Upper lobe of left lung (tissue), 6 donors: Measurements from ENCODE around the gene PRC1. TPM values are rescaled to one million over a fixed set of nuclear protein-coding genes. Genes with fewer than 3 reads are reported as not detected.
A peak's percentile ranks its signal among the peaks of the same experiment; 100 is the strongest.

ENCODE experiments used
- ATAC-seq, 2 donors: fragments of 200-7000 bp; cut with Tn5 transposase; one replicate each; pipeline ENCODE4 v1.9.1; 2022; ENCODE audit warnings: mild to moderate bottlenecking in 2 of 2, moderate library complexity in 2 of 2; ENCODE audit not compliant: low FRiP score in 2 of 2
- DNase-seq, 2 donors: peaks; one replicate each; pipeline ENCODE4 v3.0.0-alpha.2; 2019 to 2020
- H3K27ac ChIP-seq, 4 donors: fragments of 200-600 bp; sonication (generic); one replicate each; pipeline ENCODE4 v1.5.1; 2016 to 2019
- H3K27me3 ChIP-seq, 4 donors: fragments of 200-600 bp; sonication (generic); one replicate each; pipeline ENCODE4 v1.5.1; 2017 to 2019
- H3K36me3 ChIP-seq, 4 donors: fragments of 200-600 bp; sonication (generic); one replicate each; pipeline ENCODE4 v1.5.1; 2016 to 2019
- H3K4me1 ChIP-seq, 4 donors: fragments of 200-600 bp; sonication (generic); one replicate each; pipeline ENCODE4 v1.5.1; 2018 to 2019
- H3K4me3 ChIP-seq, 4 donors: fragments of 200-600 bp; sonication (generic); one replicate each; pipeline ENCODE4 v1.5.1; 2017 to 2019; ENCODE audit warnings: mild to moderate bottlenecking in 2 of 4, moderate library complexity in 1 of 4
- H3K9me3 ChIP-seq, 4 donors: fragments of 200-600 bp; sonication (generic); one replicate each; pipeline ENCODE4 v1.5.1; 2018 to 2019
- EP300 ChIP-seq, 4 donors: sonication (generic); formaldehyde crosslinking; IDR thresholded peaks; one replicate each; pipeline ENCODE4 v1.5.1; 2017; ENCODE audit warnings: antibody characterized with exemption in 4 of 4, control low read depth in 2 of 4
- POLR2A ChIP-seq, 4 donors: fragments of 450-650 bp; IDR thresholded peaks; one replicate each; pipeline ENCODE4 v1.5.1; 2016 to 2017; ENCODE audit warnings: antibody characterized with exemption in 4 of 4, mild to moderate bottlenecking in 2 of 4
- POLR2AphosphoS5 ChIP-seq, 2 donors: sonication (generic); formaldehyde crosslinking; IDR thresholded peaks; one replicate each; pipeline ENCODE4 v1.5.1; 2017; ENCODE audit warnings: antibody characterized with exemption in 2 of 2
- WGBS, 2 donors: methylation state at CpG; one replicate each; pipeline ENCODE4 v1.1.5; 2017 to 2018; 5-methylcytosine and 5-hydroxymethylcytosine counted together
- total RNA-seq, 6 donors: library from RNA; depleted of rRNA in 4 of 6; stranded (reverse); fragments of >200 nt in 4 of 6; gene quantifications; one replicate each; pipeline versions ENCODE4 v1.1.0 to v1.2.1, GENCODE V29; 2016 to 2021
- TF ChIP-seq, protein P1 (sequence below), 6 experiments: fragments of 450-650 bp in 4 of 6; fragments of 200-600 bp in 2 of 6; sonication (generic) in 2 of 6; IDR thresholded peaks; one replicate each; pipeline ENCODE4 v1.5.1; 2016 to 2019; ENCODE audit warnings: antibody characterized with exemption in 6 of 6
- donor health status: DM: no; HTN: no; CAD: no; lungs with moderate emphysema.
- donor health status: DM: no; HTN: yes; CAD: no; lungs with severe emphysema.

PRC1 gene
- total RNA-seq, 6 donors from 2014 or later, result 4.1 to 20.0 (median 10.7) TPM

DNA sequence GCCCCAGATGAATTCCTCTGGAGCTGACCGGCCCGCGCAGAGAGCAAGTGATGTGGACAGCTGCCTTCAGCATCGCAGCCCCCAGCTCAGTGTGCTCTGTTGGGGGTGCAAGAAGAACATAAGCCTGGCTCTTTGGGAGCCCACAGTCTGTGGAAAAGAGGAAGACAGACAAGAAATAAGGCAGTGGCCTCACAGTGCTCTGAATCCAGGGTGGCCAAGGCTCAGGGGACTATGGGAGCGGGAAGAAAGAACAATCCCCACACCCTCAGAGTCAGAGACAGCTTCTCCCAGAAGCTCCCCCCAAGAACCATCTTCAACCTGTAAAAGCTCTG, 61.7 kb downstream of the PRC1 start:
- Histone ChIP-seq H3K27ac (peak overlapping the region; percentile 88 to 97 (median 96)), H3K27me3 (no peaks in the 10 kb centered on the region), H3K4me3 (peak overlapping the region in 3 of 4 donors; percentile 68 to 87 (median 73)), H3K36me3 (peaks cover 0 to 3% (median under 1%) of the 10 kb centered on the region in 4 donors), H3K4me1 (peaks cover 50 to 72% (median 53%) of the 10 kb centered on the region in 4 donors), H3K9me3 (no peaks in the 10 kb centered on the region)
- TF ChIP-seq, protein P1, sequence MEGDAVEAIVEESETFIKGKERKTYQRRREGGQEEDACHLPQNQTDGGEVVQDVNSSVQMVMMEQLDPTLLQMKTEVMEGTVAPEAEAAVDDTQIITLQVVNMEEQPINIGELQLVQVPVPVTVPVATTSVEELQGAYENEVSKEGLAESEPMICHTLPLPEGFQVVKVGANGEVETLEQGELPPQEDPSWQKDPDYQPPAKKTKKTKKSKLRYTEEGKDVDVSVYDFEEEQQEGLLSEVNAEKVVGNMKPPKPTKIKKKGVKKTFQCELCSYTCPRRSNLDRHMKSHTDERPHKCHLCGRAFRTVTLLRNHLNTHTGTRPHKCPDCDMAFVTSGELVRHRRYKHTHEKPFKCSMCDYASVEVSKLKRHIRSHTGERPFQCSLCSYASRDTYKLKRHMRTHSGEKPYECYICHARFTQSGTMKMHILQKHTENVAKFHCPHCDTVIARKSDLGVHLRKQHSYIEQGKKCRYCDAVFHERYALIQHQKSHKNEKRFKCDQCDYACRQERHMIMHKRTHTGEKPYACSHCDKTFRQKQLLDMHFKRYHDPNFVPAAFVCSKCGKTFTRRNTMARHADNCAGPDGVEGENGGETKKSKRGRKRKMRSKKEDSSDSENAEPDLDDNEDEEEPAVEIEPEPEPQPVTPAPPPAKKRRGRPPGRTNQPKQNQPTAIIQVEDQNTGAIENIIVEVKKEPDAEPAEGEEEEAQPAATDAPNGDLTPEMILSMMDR (IDR thresholded peaks at IDR 0.05), result no peak
- TF ChIP-seq POLR2A (IDR thresholded peaks at IDR 0.05) (no peak), EP300 (IDR thresholded peaks at IDR 0.05) (no peak), POLR2AphosphoS5 (IDR thresholded peaks at IDR 0.05) (no peak)
- ATAC-seq (no peak), DNase-seq (no peak)
- WGBS, 2 donors, result 14 to 20% methylated on average over 5 of the region's 5 CpGs

DNA sequence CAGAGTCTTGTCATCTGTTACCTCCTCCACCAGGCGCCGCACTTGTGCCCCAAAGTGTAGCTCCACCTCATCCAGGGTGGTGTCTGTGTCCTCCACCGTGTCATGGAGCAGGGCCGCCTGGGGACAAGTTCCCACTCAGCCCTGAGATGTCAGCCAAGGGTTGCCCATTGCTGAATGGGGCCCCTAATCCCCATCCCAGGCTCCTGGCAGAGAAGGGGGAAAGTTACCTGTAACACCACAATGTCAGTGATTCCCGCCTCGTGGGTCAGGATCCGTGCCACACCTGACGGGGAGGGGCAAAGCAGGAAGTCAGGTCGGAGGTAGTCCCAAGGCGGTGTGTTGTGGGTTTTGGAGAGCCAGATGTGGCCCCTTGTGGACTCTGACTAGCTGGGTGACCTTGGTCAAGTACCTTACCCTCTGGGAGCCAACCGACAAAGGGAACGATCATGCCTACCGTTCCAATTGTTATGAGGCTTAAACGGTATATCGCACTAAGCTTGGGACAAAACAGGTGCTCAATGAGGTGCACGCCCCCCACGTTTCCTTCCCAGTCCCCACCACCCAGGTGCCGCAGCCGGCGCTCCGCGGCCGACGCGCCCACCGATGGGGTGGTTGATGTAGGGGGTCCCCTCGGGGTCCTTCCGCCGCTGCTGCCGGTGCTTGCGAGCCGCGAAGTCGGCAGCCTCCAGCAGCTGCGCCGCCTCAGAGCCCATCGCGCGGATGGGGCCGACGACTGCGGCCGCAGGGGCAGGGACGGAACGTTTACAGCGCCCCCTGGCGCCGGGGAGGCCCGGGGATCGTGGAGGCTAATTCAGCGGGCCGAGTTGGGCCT, 62.3 kb downstream of the PRC1 start, which contains the start of gene HDDC3:
Gene HDDC3, minus strand, starts transcription at position 722 of the 832 bp plus-strand sequence. Its CDS starts 9 bp downstream, at position 713.
- H3K27me3 ChIP-seq, result no peaks in the 10 kb centered on the region

DNA sequence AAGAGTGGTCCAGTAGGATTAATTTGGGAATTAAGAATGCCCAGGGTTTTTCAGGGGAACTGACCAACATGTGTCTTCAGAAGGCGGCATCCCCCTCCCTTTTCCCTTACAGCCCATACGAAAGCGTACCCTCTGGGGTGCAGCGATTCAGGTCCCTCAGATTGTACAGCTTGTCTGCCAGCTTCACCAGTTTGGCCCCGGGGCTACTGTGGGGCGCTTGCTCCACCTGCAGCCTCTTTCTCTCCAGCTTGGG, 62.8 kb downstream of the PRC1 start:
- DNase-seq, result no peak
- Histone ChIP-seq H3K36me3 (no peaks in the 10 kb centered on the region), H3K9me3 (no peaks in the 10 kb centered on the region), H3K4me3 (peak overlapping the region in 3 of 4 donors; percentile 68 to 87 (median 73)), H3K27ac (peak overlapping the region; percentile 88 to 97 (median 96)), H3K27me3 (no peaks in the 10 kb centered on the region), H3K4me1 (peaks cover 48 to 68% (median 51%) of the 10 kb centered on the region in 4 donors)
- TF ChIP-seq EP300 (IDR thresholded peaks at IDR 0.05), result no peak
- no peak for TF ChIP-seq POLR2A (IDR thresholded peaks at IDR 0.05)
- TF ChIP-seq, protein P1 (IDR thresholded peaks at IDR 0.05), result no peak
- no peak for TF ChIP-seq POLR2AphosphoS5 (IDR thresholded peaks at IDR 0.05)
- 12 to 13% methylated on average over 6 of the region's 6 CpGs for WGBS, 2 donors
- ATAC-seq, result no peak

More for the DNA sequence above, 62.3 kb downstream of the PRC1 start, which contains the start of gene HDDC3:
- Histone ChIP-seq H3K27ac (peak within 1 kb of the TSS; percentile 88 to 97 (median 96)), H3K36me3 (no peaks in the 10 kb centered on the region), H3K4me3 (peak within 1 kb of the TSS; percentile 68 to 97 (median 80)), H3K9me3 (no peaks in the 10 kb centered on the region), H3K4me1 (peaks cover 50 to 72% (median 53%) of the 10 kb centered on the region in 4 donors)
- TF ChIP-seq, protein P1 (IDR thresholded peaks at IDR 0.05), result peak; percentile 89 to 99 (median 96)
- TF ChIP-seq POLR2A (IDR thresholded peaks at IDR 0.05) (peak in 2 of 4 donors; percentile 47 to 82), POLR2AphosphoS5 (IDR thresholded peaks at IDR 0.05) (peak; percentile 71 to 84), EP300 (IDR thresholded peaks at IDR 0.05) (no peak)
- WGBS, 2 donors, result 1% methylated on average over 20 to 48 of the region's 52 CpGs
- DNase-seq, result peak; percentile 91 to 99
- peak; percentile 81 for ATAC-seq

DNA sequence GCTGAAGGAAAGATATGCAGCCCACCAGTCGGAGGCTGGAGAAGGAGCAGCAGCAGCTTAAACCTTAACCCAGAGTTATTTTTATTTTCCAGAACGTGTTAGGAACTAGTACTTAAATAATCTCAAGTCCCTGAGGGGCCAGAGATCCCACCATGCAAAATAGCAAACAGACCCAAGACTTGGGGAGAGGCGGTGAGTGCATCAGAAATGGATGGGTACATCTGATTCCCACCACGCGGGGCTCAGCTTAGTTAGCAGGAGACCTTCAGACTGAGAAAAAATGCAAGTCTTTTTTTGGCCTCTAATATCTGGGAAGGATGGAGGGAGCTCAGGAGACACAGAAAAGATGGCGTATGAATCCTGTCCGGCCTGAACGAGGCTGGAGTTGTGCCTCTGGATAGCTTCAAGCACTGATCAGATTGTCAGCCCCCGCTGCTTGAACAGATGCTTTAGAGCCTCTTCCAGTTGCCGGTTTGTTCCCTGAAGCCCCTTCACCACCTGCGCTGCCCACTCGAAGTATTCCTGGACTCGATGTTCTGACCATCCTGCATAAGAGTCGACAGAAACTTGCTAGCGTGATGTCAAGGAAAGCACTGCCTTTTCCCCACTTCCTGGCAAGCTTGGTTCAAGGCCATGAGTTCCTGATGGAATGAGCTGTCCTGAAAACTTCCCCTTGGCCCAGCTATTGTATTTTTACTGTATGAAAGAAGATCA, 63.3 kb downstream of the PRC1 start:
- no peak for TF ChIP-seq EP300 (IDR thresholded peaks at IDR 0.05)
- peak in 1 of 2 donors; percentile 63 for TF ChIP-seq POLR2AphosphoS5 (IDR thresholded peaks at IDR 0.05)
- TF ChIP-seq, protein P1 (IDR thresholded peaks at IDR 0.05), result no peak
- H3K36me3 ChIP-seq, result no peaks in the 10 kb centered on the region
- 55 to 71% methylated on average over 15 of the region's 15 CpGs for WGBS, 2 donors
- no peaks in the 10 kb centered on the region for H3K9me3 ChIP-seq
- peak overlapping the region; percentile 88 to 97 (median 96) for H3K27ac ChIP-seq
- H3K27me3 ChIP-seq, result no peaks in the 10 kb centered on the region
- ATAC-seq (no peak), DNase-seq (peak in 1 of 2 donors; percentile 60)
- peaks cover 43 to 63% (median 46%) of the 10 kb centered on the region in 4 donors for H3K4me1 ChIP-seq
- H3K4me3 ChIP-seq, result peak overlapping the region in 3 of 4 donors; percentile 61 to 73 (median 66)
